Peyer's patch (tissue), 4 donors: ENCODE results near the gene KCNH6.

ENCODE experiments used
- POLR2A ChIP-seq, 2 donors: fragments of 450-650 bp; IDR thresholded peaks; one replicate each; pipeline ENCODE4 v1.5.1; 2017; ENCODE audit warnings: antibody characterized with exemption in 2 of 2, mild to moderate bottlenecking in 2 of 2, moderate library complexity in 2 of 2
- TF ChIP-seq, protein P1 (sequence below), 6 experiments: fragments of 450-650 bp in 4 of 6; fragments of 200-600 bp in 2 of 6; sonication (generic) in 1 of 6; IDR thresholded peaks; one replicate each; pipeline ENCODE4 v1.5.1; 2017 to 2019; ENCODE audit warnings: antibody characterized with exemption in 6 of 6, mild to moderate bottlenecking in 3 of 6, moderate library complexity in 1 of 6

DNA sequence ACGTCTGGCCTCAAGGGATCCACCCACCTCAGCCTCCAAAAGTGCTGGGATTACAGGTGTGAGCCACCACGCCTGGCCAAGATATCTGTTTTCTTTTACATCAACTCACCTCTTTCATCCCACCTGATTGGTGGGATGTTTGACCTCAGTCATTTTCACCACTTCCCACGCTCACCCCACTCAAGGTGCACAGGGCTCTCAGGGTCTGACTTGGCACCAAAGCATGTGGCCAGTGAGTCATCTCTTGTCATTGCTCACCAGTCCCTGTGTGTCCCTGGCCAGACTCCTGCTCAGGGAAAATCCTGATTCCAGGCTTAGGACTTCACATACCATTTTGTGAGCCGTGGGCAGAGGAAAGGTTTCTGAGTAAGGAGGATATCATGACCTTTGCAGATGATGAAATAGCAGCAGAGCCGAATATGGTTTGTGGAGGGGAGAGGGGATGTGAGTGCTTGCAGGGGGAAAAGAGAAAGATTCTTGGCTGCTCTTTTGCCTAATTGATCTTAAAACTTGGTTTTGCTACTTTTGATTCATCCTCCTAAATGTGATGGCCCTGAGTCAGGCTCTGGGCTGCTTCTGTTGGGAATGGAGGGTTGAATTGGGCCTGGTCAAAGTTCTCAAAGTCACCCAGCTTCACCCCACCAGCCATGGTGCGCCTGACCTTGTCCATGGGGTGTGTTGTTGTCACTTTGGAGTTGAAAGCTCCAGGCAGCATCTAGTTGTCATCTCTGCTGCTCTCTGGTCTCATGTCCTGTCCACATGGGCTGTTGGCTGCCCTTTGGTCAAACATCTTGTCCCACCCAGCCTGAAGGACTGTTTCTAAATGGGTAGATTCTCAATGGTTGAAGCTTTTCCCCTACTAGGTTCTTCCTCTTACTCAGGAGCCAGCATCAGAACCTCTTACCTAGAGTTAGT is 6.0 kb upstream of the KCNH6 start:
- TF ChIP-seq, protein P1, sequence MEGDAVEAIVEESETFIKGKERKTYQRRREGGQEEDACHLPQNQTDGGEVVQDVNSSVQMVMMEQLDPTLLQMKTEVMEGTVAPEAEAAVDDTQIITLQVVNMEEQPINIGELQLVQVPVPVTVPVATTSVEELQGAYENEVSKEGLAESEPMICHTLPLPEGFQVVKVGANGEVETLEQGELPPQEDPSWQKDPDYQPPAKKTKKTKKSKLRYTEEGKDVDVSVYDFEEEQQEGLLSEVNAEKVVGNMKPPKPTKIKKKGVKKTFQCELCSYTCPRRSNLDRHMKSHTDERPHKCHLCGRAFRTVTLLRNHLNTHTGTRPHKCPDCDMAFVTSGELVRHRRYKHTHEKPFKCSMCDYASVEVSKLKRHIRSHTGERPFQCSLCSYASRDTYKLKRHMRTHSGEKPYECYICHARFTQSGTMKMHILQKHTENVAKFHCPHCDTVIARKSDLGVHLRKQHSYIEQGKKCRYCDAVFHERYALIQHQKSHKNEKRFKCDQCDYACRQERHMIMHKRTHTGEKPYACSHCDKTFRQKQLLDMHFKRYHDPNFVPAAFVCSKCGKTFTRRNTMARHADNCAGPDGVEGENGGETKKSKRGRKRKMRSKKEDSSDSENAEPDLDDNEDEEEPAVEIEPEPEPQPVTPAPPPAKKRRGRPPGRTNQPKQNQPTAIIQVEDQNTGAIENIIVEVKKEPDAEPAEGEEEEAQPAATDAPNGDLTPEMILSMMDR (IDR thresholded peaks at IDR 0.05), result no peak
- TF ChIP-seq POLR2A (IDR thresholded peaks at IDR 0.05), result no peak
